OCI-LY7 (cell line): ENCODE measurements around the gene SETDB2. TPM values are rescaled to one million over a fixed set of nuclear protein-coding genes. Genes with fewer than 3 reads are reported as not detected.

Source experiments
- BruUV-seq: library from RNA; stranded (reverse); fragments of 400-500 nt; replicated peaks from 2 replicates; lab custom pipeline; 2021; lab: Mats Ljungman, UMichigan
- CTCF ChIA-PET: fragments of 300-600 bp; sonication (Branson Sonifier 250); formaldehyde crosslinking; loops from one replicate; lab custom pipeline; 2022; ENCODE audit warnings: antibody characterized with exemption; ENCODE audit not compliant: unreplicated experiment; lab: Charles Lee
- POLR2A ChIA-PET: fragments of 300-600 bp; sonication (Branson Sonifier 250); formaldehyde crosslinking; loops from one replicate; lab custom pipeline; 2022; ENCODE audit warnings: antibody characterized with exemption; lab: Charles Lee
- DNase-seq: peaks from one replicate; pipeline ENCODE4 v3.0.0-alpha.2; 2015; ENCODE audit warnings: low spot score
- H2AFZ ChIP-seq: fragments of 200-600 bp; sonication (generic), shearing (Covaris generic); 2 replicates; pipeline ENCODE4 v1.6.1; 2014; ENCODE audit warnings: mild to moderate bottlenecking, antibody characterized with exemption, low read length, moderate library complexity
- H3K27ac ChIP-seq: fragments of 200-600 bp; sonication (generic); 2 replicates; pipeline ENCODE4 v1.5.1; 2014; ENCODE audit warnings: mixed run types, low read depth, mild to moderate bottlenecking, moderate library complexity, low read length, inconsistent platforms; ENCODE audit not compliant: poor library complexity, severe bottlenecking
- H3K36me3 ChIP-seq: fragments of 200-600 bp; sonication (generic); 2 replicates; pipeline ENCODE4 v1.6.1; 2014; ENCODE audit warnings: mild to moderate bottlenecking, antibody characterized with exemption, low read length, moderate library complexity, mixed read lengths; ENCODE audit not compliant: insufficient read depth
- H3K4me1 ChIP-seq: fragments of 200-600 bp; sonication (generic); 2 replicates; pipeline ENCODE4 v1.5.1; 2014; ENCODE audit warnings: mild to moderate bottlenecking, low read length; ENCODE audit not compliant: insufficient read depth, poor library complexity, severe bottlenecking
- H3K4me2 ChIP-seq: fragments of 200-600 bp; sonication (generic); 2 replicates; pipeline ENCODE4 v1.6.1; 2014; ENCODE audit warnings: mild to moderate bottlenecking, low read length
- H3K4me3 ChIP-seq: fragments of 200-600 bp; sonication (generic); 2 replicates; pipeline ENCODE4 v1.5.1; 2014; ENCODE audit warnings: mild to moderate bottlenecking, low read depth, low read length; ENCODE audit not compliant: poor library complexity, severe bottlenecking
- H3K79me2 ChIP-seq: fragments of 200-600 bp; sonication (generic); 2 replicates; pipeline ENCODE4 v1.6.1; 2016; ENCODE audit warnings: low read depth, mild to moderate bottlenecking, low read length, moderate library complexity, mixed read lengths; ENCODE audit not compliant: insufficient read depth
- H3K9me2 ChIP-seq: fragments of 200-600 bp; sonication (generic); 2 replicates; pipeline ENCODE4 v1.6.1; 2016; ENCODE audit warnings: mild to moderate bottlenecking, low read length, mixed read lengths; ENCODE audit not compliant: insufficient read depth
- H3K9me3 ChIP-seq: fragments of 200-600 bp; sonication (generic); 2 replicates; pipeline ENCODE4 v1.6.1; 2014; ENCODE audit warnings: mild to moderate bottlenecking, mixed run types, low read length, mixed read lengths
- H4K20me1 ChIP-seq: fragments of 200-600 bp; sonication (generic); 2 replicates; pipeline ENCODE4 v1.6.1; 2014; ENCODE audit warnings: mild to moderate bottlenecking, antibody characterized with exemption, low read length, moderate library complexity, mixed read lengths; ENCODE audit not compliant: insufficient read depth
- CTCF ChIP-seq: fragments of 200-600 bp; sonication (generic); conservative IDR thresholded peaks from 2 replicates; pipeline ENCODE4 v1.5.1; 2014; ENCODE audit warnings: mild to moderate bottlenecking, antibody characterized with exemption, low read length, moderate library complexity, mixed read lengths
- EZH2phosphoT487 ChIP-seq: fragments of 200-600 bp; sonication (generic); IDR thresholded peaks from 2 replicates; pipeline ENCODE4 v1.6.1; 2018; ENCODE audit warnings: low read depth, borderline replicate concordance, mild to moderate bottlenecking, mixed run types, antibody characterized with exemption, low read length, moderate library complexity, mixed read lengths
- intact Hi-C: fragments of 100-400 bp; cut with micrococcal nuclease; formaldehyde crosslinking; loops from one replicate; pipeline ENCODE4 v1.10.0; 2022; ENCODE audit not compliant: unreplicated experiment
- total RNA-seq, 2 experiments: library from RNA; depleted of rRNA in 1 of 2; stranded (reverse); fragments of >200 nt in 1 of 2; shearing (Covaris generic) in 1 of 2; gene quantifications; 2 replicates each; pipeline ENCODE4 v1.2.3, GENCODE V29; 2014 to 2022

Gene SETDB2
- total RNA-seq, 2 experiments from 2014 or later, result 22.0 to 41.3 TPM

GRCh38 chr13:49497272-49497671 is 53.2 kb downstream of the SETDB2 start:
- peak overlapping the region; percentile 89; the same call in 1 of the 2 replicates for H3K4me2 ChIP-seq
- no peaks in the 10 kb centered on the region for H4K20me1 ChIP-seq
- intact Hi-C loops, result loop anchor here (5.0 kb wide), 1 partner anchor 90 kb away; the partner anchor contains the start of gene RCBTB1

GRCh38 chr13:49498206-49498605 is 54.1 kb downstream of the SETDB2 start:
- POLR2A ChIA-PET, result no interaction called here

More at GRCh38 chr13:49497272-49497671, 53.2 kb downstream of the SETDB2 start:
- TF ChIP-seq CTCF (no peak), EZH2phosphoT487 (no peak)
- Histone ChIP-seq H3K4me3 (no peak overlapping the region), H3K27ac (peak overlapping the region; percentile 27), H3K9me3 (no peaks in the 10 kb centered on the region), H3K36me3 (peaks cover 33% of the 10 kb centered on the region), H3K79me2 (no peaks in the 10 kb centered on the region; the same call in 1 of the 2 replicates), H2AFZ (no peak overlapping the region), H3K4me1 (peaks cover 44% of the 10 kb centered on the region), H3K9me2 (no peaks in the 10 kb centered on the region)
- BruUV-seq, result TSS peak; percentile 36
- POLR2A ChIA-PET, result interaction anchor here (0.8 to 2.8 kb wide), 2 partner anchors 53 to 64 kb away, joined by 3 to 28 read pairs; partner anchors contain the start of genes CAB39L and SETDB2
- CTCF ChIA-PET, result interaction anchor here (1.4 kb wide), 1 partner anchor 54 kb away, joined by 3 read pairs; the partner anchor contains the start of gene CAB39L
- no peak for DNase-seq

DNA sequence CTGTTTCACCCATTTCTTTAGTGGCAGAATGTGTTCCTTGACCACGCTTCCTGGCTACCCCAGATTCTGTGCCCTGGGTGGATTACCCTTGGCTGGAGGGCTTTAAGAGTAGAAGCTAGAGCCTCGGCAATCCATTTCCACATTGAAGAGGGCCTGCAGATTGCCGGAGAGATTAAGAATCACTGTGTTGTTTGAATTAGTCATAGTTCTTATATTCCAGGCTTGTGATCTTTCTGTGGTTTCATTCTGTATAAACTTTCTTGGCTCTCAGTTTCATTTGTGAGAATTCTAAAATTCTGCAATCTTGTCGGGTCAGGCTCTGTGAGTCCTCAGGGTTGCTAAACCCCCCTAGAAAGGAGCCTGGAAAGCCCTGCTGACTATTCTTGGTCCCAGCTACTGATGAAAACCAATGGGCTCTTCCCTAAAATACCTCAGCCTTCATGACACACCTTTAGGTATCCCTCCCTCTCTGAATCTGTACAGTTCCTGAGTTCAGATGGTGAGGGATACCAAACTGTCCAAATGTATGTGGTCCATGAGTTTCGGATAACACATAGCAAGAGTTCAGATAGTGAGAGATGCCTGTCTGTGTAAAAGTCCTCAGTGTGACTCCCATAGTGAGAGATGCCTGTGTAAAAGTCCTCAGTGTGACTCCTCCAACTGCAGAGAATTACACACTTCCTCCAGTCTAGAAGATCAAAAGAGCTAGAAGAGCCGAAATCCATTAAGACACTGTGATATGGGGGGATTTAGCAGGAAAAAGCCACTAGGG is 56.0 kb downstream of the SETDB2 start:
- Histone ChIP-seq H3K4me3 (no peak overlapping the region), H3K4me2 (no peak overlapping the region), H3K36me3 (peaks cover 43% of the 10 kb centered on the region), H3K9me3 (no peaks in the 10 kb centered on the region), H3K79me2 (no peaks in the 10 kb centered on the region), H4K20me1 (no peaks in the 10 kb centered on the region), H3K4me1 (peaks cover 23% of the 10 kb centered on the region), H2AFZ (no peak overlapping the region), H3K27ac (no peak overlapping the region), H3K9me2 (no peaks in the 10 kb centered on the region)
- intact Hi-C loops, result loop anchor here (5.0 kb wide), 1 partner anchor 87 kb away; the partner anchor contains the start of gene RCBTB1
- TF ChIP-seq CTCF (no peak), EZH2phosphoT487 (no peak)
- no peak for DNase-seq
- ChIA-PET CTCF (no interaction called here), POLR2A (interaction anchor here (0.5 to 0.7 kb wide), 5 partner anchors 18 to 191 kb away, joined by 3 to 9 read pairs (median 5); partner anchors contain the start of gene EBPL)
- BruUV-seq, result no TSS peak

More at GRCh38 chr13:49498206-49498605, 54.1 kb downstream of the SETDB2 start:
- CTCF ChIA-PET, result interaction anchor here (0.9 kb wide), 1 partner anchor 41 kb away, joined by 3 read pairs; no protein-coding TSS in a partner anchor
- H3K4me2 ChIP-seq, result peak overlapping the region; percentile 89; the same call in 1 of the 2 replicates
- intact Hi-C loops, result loop anchor here (5.0 kb wide), 1 partner anchor 89 kb away; the partner anchor contains the start of gene RCBTB1
- H3K4me3 ChIP-seq, result no peak overlapping the region
- BruUV-seq, result no TSS peak
- TF ChIP-seq EZH2phosphoT487, result no peak
- no peak for DNase-seq
- H4K20me1 ChIP-seq, result no peaks in the 10 kb centered on the region
- H3K9me3 ChIP-seq, result no peaks in the 10 kb centered on the region
- no peaks in the 10 kb centered on the region for H3K9me2 ChIP-seq
- H3K4me1 ChIP-seq, result peaks cover 40% of the 10 kb centered on the region
- peaks cover 34% of the 10 kb centered on the region for H3K36me3 ChIP-seq
- H3K79me2 ChIP-seq, result no peaks in the 10 kb centered on the region; the same call in 1 of the 2 replicates
- peak overlapping the region; percentile 27 for H3K27ac ChIP-seq
- no peak overlapping the region for H2AFZ ChIP-seq
